ENCODE measurements around the gene LZTS3. TPM values are rescaled to one million over a fixed set of nuclear protein-coding genes. Genes with fewer than 3 reads are reported as not detected.
"Not testable (repeated sequence)": the region's sequence is repeated elsewhere in the genome, so short reads cannot be mapped to it uniquely, and the experiment has no call there.

LZTS3 gene
- total RNA-seq (2014; rRNA removed; shearing (Covaris generic)): 1.4 and 3.4 TPM in 2 replicates

GRCh38 chr20:3172933-3173609 is at the start of gene LZTS3:
TSS of gene LZTS3 (minus strand) at chr20:3173549. CDS start at chr20:3167163, 6,386 bp downstream.
- peak; percentile 65 for DNase-seq (ENCODE audit: low read depth)

DNA sequence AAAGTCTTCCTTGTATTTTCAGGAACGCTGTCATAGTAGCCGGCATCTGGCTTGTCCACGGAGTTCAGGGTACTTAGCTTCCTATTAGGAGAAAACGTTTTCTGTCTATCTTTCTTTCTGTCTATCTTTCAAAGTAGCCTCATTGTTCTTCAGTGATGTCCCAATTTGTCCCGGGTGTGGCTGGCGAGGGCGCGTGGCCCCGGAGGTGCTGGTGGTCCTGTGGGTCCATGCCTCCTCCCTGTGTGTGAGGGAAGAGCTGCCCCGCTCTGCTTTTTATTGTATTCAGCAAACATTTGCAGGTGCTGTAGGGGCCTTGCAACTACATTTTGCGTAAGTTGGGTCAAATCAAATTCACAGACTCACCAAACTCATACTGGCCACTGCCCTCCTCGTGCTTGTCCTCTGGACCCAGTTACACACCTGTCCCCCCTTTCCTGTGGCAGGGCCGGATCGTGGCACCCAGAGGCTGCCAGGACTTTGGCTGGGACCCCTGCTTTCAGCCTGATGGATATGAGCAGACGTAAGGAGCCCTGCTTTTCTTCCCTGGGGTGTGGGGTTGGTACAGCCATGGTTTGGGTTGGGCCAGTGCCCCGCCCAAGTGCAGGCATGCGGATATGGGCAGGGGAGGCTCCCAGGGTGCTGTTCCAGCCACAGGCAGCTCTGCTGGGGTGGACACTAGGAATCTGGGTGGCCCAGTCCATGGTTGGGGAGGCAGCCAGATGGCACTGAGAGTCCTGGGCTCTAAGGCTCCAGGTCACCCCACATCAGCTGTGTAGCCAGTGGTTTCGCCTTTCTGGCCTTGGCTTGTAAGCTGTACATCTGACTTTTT is 48.3 kb upstream of the LZTS3 start:
- DNase-seq (ENCODE audit: low read depth): no peak

- peak; percentile 31 for DNase-seq (ENCODE audit: low read depth)
Observed at GRCh38 chr20:3218307-3218988, 45.1 kb upstream of the LZTS3 start.

DNA sequence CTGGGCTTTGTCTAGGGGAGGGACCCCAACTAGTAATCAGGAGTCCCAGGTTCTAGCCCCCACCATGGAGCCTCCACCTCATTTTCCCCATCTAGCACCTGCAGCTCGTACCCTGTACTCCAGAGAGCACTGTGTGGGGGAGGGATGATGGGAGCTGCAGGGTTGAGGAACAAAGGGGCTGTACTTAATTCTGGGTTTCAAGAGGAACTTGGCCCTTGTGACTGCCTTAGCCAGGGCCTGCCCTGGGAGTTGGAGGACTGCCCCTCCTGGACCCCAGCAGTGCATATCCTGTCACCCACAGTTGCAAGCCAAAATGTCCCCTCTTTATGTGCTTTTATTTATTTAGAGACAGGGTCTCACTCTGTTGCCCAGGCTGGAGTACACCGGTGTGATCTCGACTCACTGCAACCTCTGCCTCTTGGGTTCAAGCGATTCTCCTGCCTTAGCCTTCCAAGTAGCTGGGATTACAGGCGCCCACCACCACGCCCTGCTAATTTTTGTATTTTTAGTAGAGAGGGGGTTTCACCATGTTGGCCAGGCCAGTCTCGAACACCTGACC is 42.1 kb upstream of the LZTS3 start:
- DNase-seq (ENCODE audit: low read depth): not testable (repeated sequence)

DNA sequence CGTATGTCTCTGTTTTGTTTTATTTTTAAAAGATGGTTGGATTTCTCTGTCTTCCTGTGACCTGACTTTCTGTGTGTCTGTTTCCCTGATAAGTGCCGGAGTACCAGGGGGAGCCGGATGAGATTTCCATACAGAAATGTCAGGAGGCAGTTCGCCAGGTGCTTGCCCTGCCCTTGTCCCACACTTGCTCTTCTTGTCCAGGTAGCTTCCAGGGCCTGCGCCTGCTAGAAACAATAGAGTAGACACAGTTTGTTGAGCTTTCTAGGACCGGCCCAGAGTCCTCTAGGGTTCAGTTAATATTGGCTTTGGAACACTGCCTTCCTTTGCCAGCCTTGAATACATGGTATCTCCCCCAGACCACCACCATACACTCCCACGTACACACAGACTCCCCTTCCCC is 39.9 kb upstream of the LZTS3 start:
- no peak for DNase-seq (ENCODE audit: low read depth)

GRCh38 chr20:3210346-3210745 is 37.0 kb upstream of the LZTS3 start:
- no peak for DNase-seq (ENCODE audit: low read depth)

GRCh38 chr20:3209946-3210317 is 36.6 kb upstream of the LZTS3 start:
- DNase-seq (ENCODE audit: low read depth): peak; percentile 19

DNA sequence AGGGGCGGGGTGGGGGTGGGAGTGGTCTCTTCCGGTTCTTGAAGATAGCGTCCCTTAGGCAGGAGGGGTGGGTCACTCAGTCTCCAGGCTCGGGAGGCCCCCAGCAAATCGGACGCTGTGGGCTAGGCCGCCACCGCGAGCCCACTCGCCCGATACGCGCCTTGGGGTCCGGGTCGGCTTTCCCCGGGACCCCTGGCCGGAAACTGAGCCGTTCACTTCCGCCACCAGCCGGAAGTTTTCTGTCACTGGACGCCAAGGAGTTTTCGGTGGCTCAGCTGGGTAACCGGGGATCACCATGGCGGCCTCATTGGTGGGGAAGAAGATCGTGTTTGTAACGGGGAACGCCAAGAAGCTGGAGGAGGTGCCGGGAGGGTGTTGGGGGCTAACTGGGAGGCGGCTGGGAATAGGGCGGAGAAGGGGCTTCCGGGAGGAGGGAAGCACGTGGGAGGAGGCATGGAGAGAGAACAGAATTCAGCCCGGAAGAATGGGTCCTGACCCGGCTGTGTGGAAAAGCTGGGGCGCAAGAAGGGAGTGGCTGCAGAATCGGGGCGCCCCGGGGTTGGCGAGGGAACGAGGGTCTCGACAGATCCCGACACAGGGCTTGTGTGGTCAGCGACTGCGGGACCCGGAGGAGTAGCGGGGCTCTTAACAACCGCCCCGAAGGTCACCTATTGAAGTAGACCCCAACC is 36.1 kb upstream of the LZTS3 start, which contains the start of gene ITPA:
ITPA (plus strand) TSS at position 242 of the 689 bp plus-strand sequence; CDS start at position 296, 54 bp downstream.
- peak; percentile 61 for DNase-seq (ENCODE audit: low read depth)

- DNase-seq (ENCODE audit: low read depth): peak; percentile 11
Observed at GRCh38 chr20:3208786-3209256, 35.5 kb upstream of the LZTS3 start.

DNA sequence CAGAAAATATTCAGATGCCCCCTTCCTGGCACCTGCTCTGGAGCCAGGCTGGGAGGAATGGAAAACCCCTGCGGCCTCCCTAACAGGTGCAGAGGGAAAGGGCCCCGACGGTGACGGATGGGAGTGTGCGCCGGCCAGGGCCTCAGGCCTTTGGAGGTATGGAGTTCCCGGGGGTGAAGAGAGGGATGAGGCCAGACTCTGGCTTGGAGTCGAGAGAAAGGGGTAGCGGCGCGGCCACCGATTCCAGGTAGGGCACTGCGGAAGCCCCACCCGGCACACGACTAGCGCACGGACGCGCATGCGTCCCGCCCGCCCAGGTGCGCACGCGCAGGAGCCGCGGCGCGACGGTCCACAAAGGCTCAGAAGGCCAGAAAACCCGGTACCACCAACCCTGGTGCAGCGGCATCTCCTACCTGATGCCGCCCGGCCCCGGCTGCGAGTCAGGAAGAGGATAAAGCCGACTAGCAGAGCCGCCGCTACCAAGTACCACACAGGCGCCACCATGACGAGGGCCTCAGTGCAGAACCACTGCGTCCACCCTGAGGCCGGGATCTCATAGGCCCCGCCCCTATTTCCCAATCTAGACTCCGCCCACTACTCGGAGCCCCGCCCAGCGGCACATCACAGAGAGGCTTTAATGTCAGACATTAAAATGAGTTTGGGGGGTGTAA is 30.9 kb upstream of the LZTS3 start, which contains the start of gene DDRGK1:
DDRGK1 (minus strand) TSS at position 559 of the 671 bp plus-strand sequence; CDS start at position 504, 55 bp downstream.
- peak; percentile 81 for DNase-seq (ENCODE audit: low read depth)

GRCh38 chr20:3203315-3204123 is 30.2 kb upstream of the LZTS3 start:
- peak; percentile 37 for DNase-seq (ENCODE audit: low read depth)

DNA sequence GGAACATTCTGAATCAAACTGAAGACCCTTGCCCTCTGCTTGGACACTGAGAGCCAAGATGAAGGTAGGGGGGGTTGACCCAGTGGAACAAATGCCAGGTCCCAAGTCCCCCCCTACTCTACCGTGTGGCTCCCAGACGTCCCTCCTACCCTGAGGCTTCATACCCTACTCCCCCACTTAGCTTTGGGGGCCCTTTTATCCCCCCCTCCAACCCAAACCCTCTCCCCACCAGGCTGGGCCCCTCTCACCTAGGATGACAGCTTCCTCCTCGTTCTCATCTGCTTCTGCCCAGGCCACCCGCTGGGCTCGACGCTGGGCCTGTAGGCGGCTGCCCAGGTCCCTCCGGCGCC is 29.6 kb upstream of the LZTS3 start:
- DNase-seq (ENCODE audit: low read depth): no peak

DNA sequence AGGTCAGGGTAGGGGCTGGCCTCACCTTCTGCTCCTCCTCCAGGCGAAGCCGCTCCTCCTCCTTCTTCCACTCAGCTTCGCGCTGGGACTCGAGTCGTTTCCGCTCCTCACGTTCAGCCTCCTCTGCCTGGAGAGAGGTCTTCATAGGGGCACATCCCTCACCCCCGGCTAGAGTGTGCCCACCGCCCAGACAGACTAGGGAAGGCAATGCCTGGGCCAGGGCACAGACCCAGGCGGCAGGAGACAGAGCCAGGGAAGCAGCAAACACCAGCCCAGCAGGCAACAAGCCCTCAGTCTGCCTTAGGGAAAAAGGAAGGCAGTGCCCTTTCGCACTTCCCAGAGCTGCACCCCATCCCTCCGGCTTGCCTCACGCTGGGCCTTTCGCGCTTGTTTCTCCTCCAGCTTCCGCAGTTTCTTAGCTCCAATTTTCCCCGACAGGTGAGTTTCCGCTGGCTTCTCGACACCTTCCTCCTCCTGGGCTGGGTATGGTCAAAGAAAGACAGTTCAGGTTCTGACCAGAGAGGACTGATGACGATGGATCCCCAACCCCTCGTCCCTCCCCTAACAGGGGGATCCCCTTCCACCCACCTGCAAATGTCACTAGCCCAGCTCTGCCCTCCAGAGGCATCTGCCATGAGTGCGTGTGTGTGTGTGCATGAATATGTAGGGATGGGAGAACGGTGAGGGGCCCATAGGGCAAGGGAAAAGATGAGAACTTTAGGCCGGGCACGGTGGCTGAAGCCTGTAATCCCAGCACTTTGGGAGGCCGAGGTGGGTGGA is 26.8 kb upstream of the LZTS3 start:
- DNase-seq (ENCODE audit: low read depth): no peak

DNA sequence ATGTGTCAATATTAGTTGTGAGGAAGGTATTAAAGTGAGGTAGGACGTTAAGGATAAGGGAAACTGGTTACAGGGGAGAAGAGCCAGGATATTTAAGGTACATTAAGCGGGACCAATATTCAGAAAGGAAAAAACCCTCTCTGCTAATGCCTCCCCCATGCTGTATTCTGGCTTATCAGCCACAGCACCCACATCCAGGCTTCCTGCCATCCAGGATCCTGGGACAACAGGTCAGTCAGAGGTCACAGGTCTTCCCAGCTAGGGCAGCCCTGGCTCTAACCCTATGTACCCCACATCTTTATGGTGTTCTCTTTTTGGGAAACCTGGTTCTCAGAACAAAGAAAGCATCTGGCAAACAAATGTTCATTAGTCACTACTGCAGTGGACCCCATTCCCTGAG is 25.9 kb upstream of the LZTS3 start:
- no peak for DNase-seq (ENCODE audit: low read depth)

DNA sequence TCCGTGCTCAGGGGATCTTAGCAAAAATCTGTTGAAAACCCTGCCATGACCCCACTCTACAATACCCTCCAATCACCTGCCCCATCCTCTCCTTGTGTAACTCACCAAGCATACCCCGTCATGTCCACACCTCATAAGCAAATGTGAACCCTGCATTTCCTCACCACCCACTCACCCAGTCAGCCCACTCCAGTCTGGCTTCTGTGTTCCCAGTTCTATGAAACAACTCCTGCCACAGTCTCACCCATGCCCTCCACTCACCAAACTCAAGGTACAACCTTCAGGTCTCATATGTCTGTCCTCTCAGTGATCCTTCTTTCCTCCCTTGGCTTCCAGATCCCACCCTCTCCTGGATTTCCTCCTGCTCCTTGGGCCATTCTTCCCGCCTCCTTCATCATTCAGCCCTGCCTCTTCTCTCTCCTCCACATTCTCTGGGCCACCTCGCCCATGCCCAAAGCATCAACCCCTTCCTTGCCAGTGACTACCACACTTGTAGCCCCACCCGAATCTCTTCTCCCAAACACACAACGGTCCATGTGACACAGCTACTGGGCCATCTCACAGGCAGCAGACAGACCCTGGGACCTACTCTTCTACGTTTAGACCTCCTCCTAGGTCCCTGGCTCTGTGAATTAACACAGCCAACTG is 22.4 kb upstream of the LZTS3 start:
- no peak for DNase-seq (ENCODE audit: low read depth)

DNA sequence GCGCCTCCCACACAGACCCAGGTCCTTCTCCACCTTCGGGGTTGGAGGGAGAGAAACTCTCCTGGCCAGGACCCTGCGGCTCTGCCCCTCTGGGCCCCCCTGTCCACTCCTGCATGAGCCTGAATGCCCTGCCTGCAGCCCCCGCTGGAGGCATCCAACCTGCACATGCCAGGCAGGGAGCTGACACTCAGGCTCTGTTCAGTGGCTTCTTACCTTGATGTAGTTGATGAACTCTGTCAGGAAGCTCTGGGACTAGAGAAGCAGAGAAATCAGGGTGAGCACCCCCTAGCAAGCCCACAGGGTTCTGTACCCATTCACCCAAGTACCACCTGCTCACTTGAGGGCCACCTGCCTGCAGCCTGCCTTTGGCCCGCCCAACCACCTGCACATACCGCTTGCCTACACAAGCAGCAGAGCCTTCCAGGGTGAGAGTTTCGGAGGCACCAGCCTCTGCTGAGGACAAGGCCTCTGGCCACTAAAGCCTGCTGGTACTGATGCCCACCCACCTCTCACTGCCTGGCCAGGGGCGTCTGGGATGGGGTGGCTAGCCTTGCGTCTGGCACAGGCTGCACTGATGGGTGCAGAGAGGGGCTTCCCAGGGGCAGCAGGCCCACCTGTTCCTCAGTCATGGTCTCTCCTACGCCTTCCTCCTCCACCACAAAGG is 21.4 kb upstream of the LZTS3 start:
- DNase-seq (ENCODE audit: low read depth): no peak

GRCh38 chr20:3193806-3194616 is 20.7 kb upstream of the LZTS3 start:
- no peak for DNase-seq (ENCODE audit: low read depth)
